Endodermal cell (in vitro differentiated cells): ENCODE results near the gene ATP6V0D1. TPM values are rescaled to one million over a fixed set of nuclear protein-coding genes. Genes with fewer than 3 reads are reported as not detected.
A peak's percentile ranks its signal among the peaks of the same experiment; 100 is the strongest.

Experiments
- DNase-seq: peaks from one replicate; pipeline ENCODE4 v3.0.0-alpha.2; 2017
- H3K27ac ChIP-seq: 2 replicates; pipeline ENCODE4 v1.5.1; 2013; ENCODE audit warnings: mild to moderate bottlenecking, low read depth, low read length, moderate library complexity
- H3K27me3 ChIP-seq: 2 replicates; pipeline ENCODE4 v1.6.1; 2013; ENCODE audit warnings: mild to moderate bottlenecking, low read length, moderate library complexity; ENCODE audit not compliant: insufficient read depth, control insufficient read depth, poor library complexity, severe bottlenecking
- H3K36me3 ChIP-seq: 2 replicates; pipeline ENCODE4 v1.7.0; 2013; ENCODE audit warnings: mild to moderate bottlenecking, low read length, moderate library complexity; ENCODE audit not compliant: control insufficient read depth, insufficient read depth
- H3K4me1 ChIP-seq: one replicate; pipeline ENCODE4 v1.7.0; 2013; ENCODE audit warnings: low read length; ENCODE audit not compliant: control insufficient read depth, insufficient read depth
- H3K4me3 ChIP-seq: 2 replicates; pipeline ENCODE4 v1.5.1; 2013; ENCODE audit warnings: mild to moderate bottlenecking, low read length, moderate library complexity
- H3K9ac ChIP-seq: 2 replicates; pipeline ENCODE4 v1.6.1; 2013; ENCODE audit warnings: mild to moderate bottlenecking, low read length, moderate library complexity; ENCODE audit not compliant: poor library complexity, severe bottlenecking; ENCODE audit errors: extremely low read depth
- H3K9me3 ChIP-seq: 2 replicates; pipeline ENCODE4 v1.6.1; 2013; ENCODE audit warnings: mild to moderate bottlenecking, low read length, moderate library complexity; ENCODE audit not compliant: control insufficient read depth
- H3K27ac Mint-ChIP-seq: 2 replicates; pipeline ENCODE4 v1.8.0; 2020; ENCODE audit warnings: mixed read lengths
- H3K27me3 Mint-ChIP-seq: 2 replicates; pipeline ENCODE4 v1.8.0; 2021; ENCODE audit warnings: mild to moderate bottlenecking, mixed read lengths; ENCODE audit not compliant: insufficient read depth
- H3K36me3 Mint-ChIP-seq: 2 replicates; pipeline ENCODE4 v1.8.0; 2020; ENCODE audit warnings: low read depth, mixed read lengths
- H3K4me1 Mint-ChIP-seq: 2 replicates; pipeline ENCODE4 v1.8.0; 2020; ENCODE audit warnings: mixed read lengths
- H3K4me3 Mint-ChIP-seq: 2 replicates; pipeline ENCODE4 v1.8.0; 2020; ENCODE audit warnings: mild to moderate bottlenecking, moderate library complexity, mixed read lengths
- H3K9me3 Mint-ChIP-seq: 2 replicates; pipeline ENCODE4 v1.8.0; 2020; ENCODE audit warnings: mild to moderate bottlenecking, mixed read lengths
- CTCF ChIP-seq: fragments of 200-600 bp; sonication (generic); conservative IDR thresholded peaks from 2 replicates; pipeline ENCODE4 v1.5.0; 2021; ENCODE audit warnings: antibody characterized with exemption, mild to moderate bottlenecking
- WGBS, 2 experiments: methylation state at CpG; one replicate each; pipeline versions ENCODE4 v1.1.5 to v1.1.7; 2013; ENCODE audit warnings: missing lambda C conversion rate in 2 of 2, mixed read lengths in 1 of 2; ENCODE audit not compliant: insufficient coverage in 1 of 2, insufficient read length in 1 of 2; 5-methylcytosine and 5-hydroxymethylcytosine counted together
- long read RNA-seq, 4 experiments: library from polyadenylated mRNA in 2 of 4; library from RNA in 1 of 4; library from capped mRNA in 1 of 4; stranded (forward) in 3 of 4; unstranded in 1 of 4; transcript quantifications; one replicate each; pipeline ENCODE4 v2.0.0, GENCODE V29; 2020 to 2021; ENCODE audit warnings: inconsistent platforms in 1 of 4
- polyA plus RNA-seq, 2 experiments: library from polyadenylated mRNA; stranded (reverse); fragments of 50-300 nt; gene quantifications; one replicate each; pipeline ENCODE4 v1.2.3, GENCODE V29; 2013
- total RNA-seq, 2 donors: library from RNA; stranded (reverse); fragmentation: NEBNext Ultra II Directional in 1 of 2; extraction: Animal tissue kit (Norgen Biotek cat#: 25700) in 1 of 2; gene quantifications; 2 replicates in 1 of 2; 3 replicates in 1 of 2; pipeline ENCODE4 v1.2.1, GENCODE V29; 2021

Gene ATP6V0D1
- total RNA-seq = 10 to 100 TPM; 56.0 to 58.3 TPM
- 55.7 TPM for polyA plus RNA-seq (2013, experiment 1 of 2)
- 51.4 TPM for polyA plus RNA-seq (2013, experiment 2 of 2)
- long read RNA-seq, experiment 1, transcript ATP6V0D1-201 (8 exons, 1,716 nt) = major isoform, 28 of 50 reads
- long read RNA-seq, experiment 1, partial matches to known transcripts = 12 of 50 reads
- long read RNA-seq, experiment 1, other reads (novel, unspliced or antisense) = 10 of 50 reads
- long read RNA-seq, experiment 2, transcript ATP6V0D1-201 (8 exons, 1,716 nt) = major isoform, 117 of 125 reads
- long read RNA-seq, experiment 2, partial matches to known transcripts = 1 of 125 reads
- long read RNA-seq, experiment 2, other reads (novel, unspliced or antisense) = 6 of 125 reads
- long read RNA-seq, experiment 3, transcript ATP6V0D1-211 (6 exons, 905 nt) = minor isoform, 6 of 549 reads
- long read RNA-seq, experiment 3, transcript ATP6V0D1-201 (8 exons, 1,716 nt) = major isoform, 522 of 549 reads
- long read RNA-seq, experiment 3, partial matches to known transcripts = 0 of 549 reads
- long read RNA-seq, experiment 3, other reads (novel, unspliced or antisense) = 20 of 549 reads
- long read RNA-seq, experiment 4, transcript ATP6V0D1-201 (8 exons, 1,716 nt) = major isoform, 111 of 121 reads
- long read RNA-seq, experiment 4, partial matches to known transcripts = 4 of 121 reads
- long read RNA-seq, experiment 4, other reads (novel, unspliced or antisense) = 5 of 121 reads

- Histone ChIP-seq H3K4me3 (peak within 1 kb of the TSS; percentile 94), H3K9ac (peak within 1 kb of the TSS; percentile 94), H3K4me1 (peaks cover 5% of the 10 kb centered on the region), H3K27me3 (no peaks in the 10 kb centered on the region), H3K36me3 (peaks cover 5% of the 10 kb centered on the region), H3K27ac (peak within 1 kb of the TSS; percentile 88), H3K9me3 (no peaks in the 10 kb centered on the region)
- Mint-ChIP-seq H3K36me3 (peaks cover 7% of the 10 kb centered on the region), H3K4me3 (peak within 1 kb of the TSS; percentile 97), H3K9me3 (no peaks in the 10 kb centered on the region), H3K27ac (peak within 1 kb of the TSS; percentile 100), H3K27me3 (peaks cover 1% of the 10 kb centered on the region), H3K4me1 (peaks cover 6% of the 10 kb centered on the region)
- peak; percentile 91 for TF ChIP-seq CTCF
- 0 to 1% methylated on average over 40 to 57 of the region's 57 CpGs for WGBS, 2 experiments
- DNase-seq = peak; percentile 99
Measured at GRCh38 chr16:67480833-67481560, at the start of gene ATP6V0D1. Gene ATP6V0D1 (minus strand): TSS chr16:67481157. CDS start chr16:67481086, 71 bp downstream.

- H3K36me3 Mint-ChIP-seq = peaks cover 2% of the 10 kb centered on the region
- peak overlapping the region; percentile 76 for H3K27ac Mint-ChIP-seq
- peak overlapping the region; percentile 83 for H3K4me3 ChIP-seq
- H3K27ac ChIP-seq = no peak overlapping the region
- H3K9me3 ChIP-seq = no peaks in the 10 kb centered on the region
- no peaks in the 10 kb centered on the region for H3K36me3 ChIP-seq
- H3K9ac ChIP-seq = peak overlapping the region; percentile 63
- DNase-seq = peak; percentile 64
- TF ChIP-seq CTCF = no peak
- H3K4me1 Mint-ChIP-seq = peaks cover 23% of the 10 kb centered on the region
- H3K27me3 Mint-ChIP-seq = peaks cover 81% of the 10 kb centered on the region
- H3K4me1 ChIP-seq = peaks cover 7% of the 10 kb centered on the region
- H3K27me3 ChIP-seq = peaks cover 35% of the 10 kb centered on the region
- 14 to 24% methylated on average over 12 to 48 of the region's 48 CpGs for WGBS, 2 experiments
- no peaks in the 10 kb centered on the region for H3K9me3 Mint-ChIP-seq
- peak overlapping the region; percentile 80 for H3K4me3 Mint-ChIP-seq
Measured at GRCh38 chr16:67530013-67530939, 49.3 kb upstream of the ATP6V0D1 start.
